Adrenal gland (tissue), 12 donors: Measurements from ENCODE around the gene RAC3. TPM values are rescaled to one million over a fixed set of nuclear protein-coding genes. Genes with fewer than 3 reads are reported as not detected.

ENCODE experiments used
- DNase-seq, 7 donors: peaks; one replicate each; pipeline ENCODE4 v3.0.0-alpha.2; 2019 to 2020
- H3K27ac ChIP-seq, 5 donors: fragments of 200-600 bp; sonication (generic) in 4 of 5; 1 replicate in 3 of 5; 2 replicates in 2 of 5; pipeline versions ENCODE4 v1.5.1 to v1.8.0; 2016 to 2020; ENCODE audit warnings: mild to moderate bottlenecking in 1 of 5
- H3K27me3 ChIP-seq: fragments of 200-600 bp; 2 replicates; pipeline ENCODE4 v1.8.0; 2021
- H3K36me3 ChIP-seq, 2 donors: fragments of 200-600 bp; replicated peaks in 1 of 2; 1 replicate in 1 of 2; 2 replicates in 1 of 2; pipeline versions ENCODE4 v1.5.1 to v1.8.0; 2018 to 2022
- H3K4me1 ChIP-seq, 2 donors: fragments of 200-600 bp; replicated peaks in 1 of 2; 1 replicate in 1 of 2; 2 replicates in 1 of 2; pipeline versions ENCODE4 v1.5.1 to v1.8.0; 2018 to 2021
- H3K4me3 ChIP-seq, 4 donors: fragments of 200-600 bp; sonication (generic) in 3 of 4; one replicate each; pipeline ENCODE4 v1.5.1; 2016 to 2018
- H3K9me3 ChIP-seq, 3 donors: fragments of 200-600 bp; sonication (generic) in 1 of 3; replicated peaks in 1 of 3; 1 replicate in 2 of 3; 2 replicates in 1 of 3; pipeline versions ENCODE4 v1.5.1 to v1.8.0; 2016 to 2021
- CTCF ChIP-seq, 6 experiments: fragments of 450-650 bp in 4 of 6; fragments of 200-600 bp in 2 of 6; sonication (generic) in 1 of 6; IDR thresholded peaks; 1 replicate in 5 of 6; 2 replicates in 1 of 6; pipeline versions ENCODE4 v1.5.1 to v1.8.0; 2016 to 2021; ENCODE audit warnings: antibody characterized with exemption in 6 of 6, mild to moderate bottlenecking in 2 of 6, moderate library complexity in 1 of 6
- POLR2A ChIP-seq, 2 donors: fragments of 450-650 bp; IDR thresholded peaks; one replicate each; pipeline ENCODE4 v1.6.1; 2017; ENCODE audit warnings: antibody characterized with exemption in 2 of 2, mild to moderate bottlenecking in 2 of 2, moderate library complexity in 1 of 2
- WGBS, 4 donors: extraction: QIAGEN DNeasy Blood & Tissue Kit in 2 of 4; methylation state at CpG; one replicate each; pipeline versions ENCODE4 v1.1.5 to v1.1.7; 2013 to 2017; 5-methylcytosine and 5-hydroxymethylcytosine counted together
- intact Hi-C, 2 donors: fragments of 100-400 bp; cut with DNase I; formaldehyde crosslinking; loops; one replicate each; pipeline versions ENCODE4 v1.14.1 to v1.15.0; 2022 to 2023
- polyA plus RNA-seq, 3 donors: library from polyadenylated mRNA; stranded (reverse); fragments of 200-250 nt in 2 of 3; fragments of 350-450 nt in 1 of 3; fragmentation: Illumina TruSeq in 1 of 3; extraction: RNeasy Lipid Tissue Mini Kit (QIAGEN cat#74804) in 1 of 3; gene quantifications; one replicate each; pipeline ENCODE4 v1.2.3, GENCODE V29; 2013 to 2014
- total RNA-seq, 9 donors: library from RNA; depleted of rRNA in 4 of 9; stranded (reverse); fragments of >200 nt in 4 of 9; fragments of 120-200 nt in 1 of 9; fragmentation: NEBNext Ultra II Directional in 1 of 9; extraction: Animal tissue kit (Norgen Biotek cat#: 25700) in 1 of 9; gene quantifications; one replicate each; pipeline versions ENCODE4 v1.1.0 to v1.2.4, GENCODE V29; 2013 to 2023
- donor health status: healthy with polysubstance abuse.
- donor health status: Bipolar disorder and iron deficiency.
- donor health status: DM: yes; HTN: yes; CAD: no.
- donor health status: DM: no; HTN: no; CAD: no.
- donor health status: DM: no; HTN: no; CAD: no.
- donor health status: DM: yes; HTN: yes; CAD: no.

Gene RAC3
- total and polyA plus RNA-seq, 12 donors = 1.6 to 13.5 (median 5.1) TPM

- Histone ChIP-seq H3K4me1 (no peaks in the 10 kb centered on the region), H3K27ac (no peak overlapping the region), H3K4me3 (no peak overlapping the region), H3K36me3 (peaks cover 0 to 80% of the 10 kb centered on the region in 2 donors), H3K27me3 (no peaks in the 10 kb centered on the region), H3K9me3 (no peaks in the 10 kb centered on the region)
- TF ChIP-seq CTCF (IDR thresholded peaks at IDR 0.05) (no peak), POLR2A (IDR thresholded peaks at IDR 0.05) (no peak)
- intact Hi-C loops = no loop called here
- WGBS, 4 donors = 86 to 90% methylated on average over 19 to 20 of the region's 20 CpGs; no CpG with 5 or more reads in 2 of the 4 donors
- no peak for DNase-seq
Observed at GRCh38 chr17:82081546-82081945, 50.1 kb downstream of the RAC3 start.

GRCh38 chr17:82081966-82082365 is 50.5 kb downstream of the RAC3 start:
- no peak for DNase-seq
- Histone ChIP-seq H3K4me1 (no peaks in the 10 kb centered on the region), H3K27ac (no peak overlapping the region), H3K4me3 (no peak overlapping the region), H3K27me3 (no peaks in the 10 kb centered on the region), H3K36me3 (peaks cover 0 to 84% of the 10 kb centered on the region in 2 donors), H3K9me3 (no peaks in the 10 kb centered on the region)
- 91 to 98% (median 93%) methylated on average over 19 to 22 of the region's 22 CpGs; no CpG with 5 or more reads in 1 of the 4 donors for WGBS, 4 donors
- intact Hi-C loops = no loop called here
- no peak for TF ChIP-seq POLR2A (IDR thresholded peaks at IDR 0.05)
- no peak for TF ChIP-seq CTCF (IDR thresholded peaks at IDR 0.05)

- peaks cover 0 to 89% of the 10 kb centered on the region in 2 donors for H3K36me3 ChIP-seq
- DNase-seq = no peak
- no peaks in the 10 kb centered on the region for H3K27me3 ChIP-seq
- no peak overlapping the region for H3K4me3 ChIP-seq
- 91 to 94% (median 94%) methylated on average over 3 to 19 of the region's 19 CpGs for WGBS, 4 donors
- no peaks in the 10 kb centered on the region for H3K9me3 ChIP-seq
- no peaks in the 10 kb centered on the region for H3K4me1 ChIP-seq
- no peak overlapping the region for H3K27ac ChIP-seq
- TF ChIP-seq CTCF (IDR thresholded peaks at IDR 0.05) (no peak), POLR2A (IDR thresholded peaks at IDR 0.05) (no peak)
- intact Hi-C loops = no loop called here
Observed at GRCh38 chr17:82082456-82082855, 51.0 kb downstream of the RAC3 start.

GRCh38 chr17:82083009-82083408 is 51.5 kb downstream of the RAC3 start:
- TF ChIP-seq CTCF (IDR thresholded peaks at IDR 0.05) (no peak), POLR2A (IDR thresholded peaks at IDR 0.05) (no peak)
- no peak overlapping the region for H3K4me3 ChIP-seq
- intact Hi-C loops = no loop called here
- WGBS, 4 donors = 88 to 98% (median 93%) methylated on average over 10 to 24 of the region's 24 CpGs
- peaks cover 0 to 94% of the 10 kb centered on the region in 2 donors for H3K36me3 ChIP-seq
- no peaks in the 10 kb centered on the region for H3K4me1 ChIP-seq
- no peaks in the 10 kb centered on the region for H3K27me3 ChIP-seq
- H3K27ac ChIP-seq = no peak overlapping the region
- no peaks in the 10 kb centered on the region for H3K9me3 ChIP-seq
- DNase-seq = no peak

Other genes with a start within 250 kb of the RAC3 start
- gene GCGR, start 227.5 kb upstream of the RAC3 start, total RNA-seq = 1 to 10 TPM in 3 of 9 donors, under 1 TPM in 3, not detected in 3; 0.11 to 2.9 (median 1.2) TPM
- 10 to 100 TPM in 1 of 3 donors, 1 to 10 TPM in 1, under 1 TPM in 1; 0.29 to 48.7 (median 4.1) TPM for gene GCGR, start 227.5 kb upstream of the RAC3 start, polyA plus RNA-seq
- 100 to 1,000 TPM in 2 of 9 donors, 10 to 100 TPM in 7; 63.5 to 115 (median 82.5) TPM for gene MCRIP1, start 198.4 kb upstream of the RAC3 start, total RNA-seq
- gene MCRIP1, start 198.4 kb upstream of the RAC3 start, polyA plus RNA-seq = 100 to 1,000 TPM in 2 of 3 donors, 1 to 10 TPM in 1; 5.0 to 248 (median 144) TPM
- gene PPP1R27, start 196.6 kb upstream of the RAC3 start, total RNA-seq = under 1 TPM in 3 of 9 donors, not detected in 6; 0.11 to 0.92 (median 0.46) TPM
- gene PPP1R27, start 196.6 kb upstream of the RAC3 start, polyA plus RNA-seq = 1 to 10 TPM in 2 of 3 donors, under 1 TPM in 1; 0.22 to 3.1 (median 2.6) TPM
- gene P4HB, start 171.1 kb upstream of the RAC3 start, total RNA-seq = 1,000 to 10,000 TPM in 5 of 9 donors, 100 to 1,000 TPM in 4; 583 to 2,018 (median 1,095) TPM
- 1,000 to 10,000 TPM in 1 of 3 donors, 100 to 1,000 TPM in 2; 546 to 2,717 (median 747) TPM for gene P4HB, start 171.1 kb upstream of the RAC3 start, polyA plus RNA-seq
- gene ARHGDIA, start 160.3 kb upstream of the RAC3 start, total RNA-seq = 100 to 1,000 TPM; 123 to 491 (median 203) TPM
- gene ARHGDIA, start 160.3 kb upstream of the RAC3 start, polyA plus RNA-seq = 100 to 1,000 TPM; 180 to 324 (median 250) TPM
- 10 to 100 TPM; 15.2 to 69.3 (median 45.1) TPM for gene ALYREF, start 140.1 kb upstream of the RAC3 start, total RNA-seq
- gene ALYREF, start 140.1 kb upstream of the RAC3 start, polyA plus RNA-seq = 10 to 100 TPM; 13.0 to 28.2 (median 15.2) TPM
- 100 to 1,000 TPM; 102 to 226 (median 134) TPM for gene ANAPC11, start 140.0 kb upstream of the RAC3 start, total RNA-seq
- 100 to 1,000 TPM in 2 of 3 donors, 10 to 100 TPM in 1; 21.2 to 242 (median 112) TPM for gene ANAPC11, start 140.0 kb upstream of the RAC3 start, polyA plus RNA-seq
- 1 to 10 TPM in 1 of 9 donors, under 1 TPM in 4, not detected in 4; 0.18 to 2.5 (median 0.42) TPM for gene NPB, start 129.4 kb upstream of the RAC3 start, total RNA-seq
- gene NPB, start 129.4 kb upstream of the RAC3 start, polyA plus RNA-seq = under 1 TPM; 0.07 to 0.57 (median 0.24) TPM
- gene PCYT2, start 120.3 kb upstream of the RAC3 start, total RNA-seq = 10 to 100 TPM; 19.8 to 31.6 (median 29.0) TPM
- 10 to 100 TPM; 32.5 to 41.2 (median 37.5) TPM for gene PCYT2, start 120.3 kb upstream of the RAC3 start, polyA plus RNA-seq
- gene SIRT7, start 113.5 kb upstream of the RAC3 start, total RNA-seq = 10 to 100 TPM; 10.4 to 25.2 (median 14.6) TPM
- gene SIRT7, start 113.5 kb upstream of the RAC3 start, polyA plus RNA-seq = 10 to 100 TPM in 2 of 3 donors, 1 to 10 TPM in 1; 4.2 to 49.8 (median 33.3) TPM
- 10 to 100 TPM; 10.5 to 44.5 (median 25.0) TPM for gene MAFG, start 103.9 kb upstream of the RAC3 start, total RNA-seq
- 10 to 100 TPM in 1 of 3 donors, 1 to 10 TPM in 2; 7.7 to 13.0 (median 8.9) TPM for gene MAFG, start 103.9 kb upstream of the RAC3 start, polyA plus RNA-seq
- 10 to 100 TPM in 1 of 9 donors, 1 to 10 TPM in 7, under 1 TPM in 1; 0.79 to 10.2 (median 5.1) TPM for gene PYCR1, start 94.4 kb upstream of the RAC3 start, total RNA-seq
- 1 to 10 TPM; 1.8 to 5.4 (median 2.0) TPM for gene PYCR1, start 94.4 kb upstream of the RAC3 start, polyA plus RNA-seq
- gene MYADML2, start 84.4 kb upstream of the RAC3 start, total RNA-seq = not detected
- not detected for gene MYADML2, start 84.4 kb upstream of the RAC3 start, polyA plus RNA-seq
- gene NOTUM, start 70.5 kb upstream of the RAC3 start, total RNA-seq = 1 to 10 TPM in 3 of 9 donors, under 1 TPM in 4, not detected in 2; 0.11 to 9.7 (median 0.95) TPM
- gene NOTUM, start 70.5 kb upstream of the RAC3 start, polyA plus RNA-seq = under 1 TPM in 2 of 3 donors, not detected in 1; 0.07 to 0.40 TPM
- 10 to 100 TPM; 19.9 to 45.9 (median 27.5) TPM for gene ASPSCR1, start 54.0 kb upstream of the RAC3 start, total RNA-seq
- 100 to 1,000 TPM in 1 of 3 donors, 10 to 100 TPM in 2; 10.2 to 177 (median 96.5) TPM for gene ASPSCR1, start 54.0 kb upstream of the RAC3 start, polyA plus RNA-seq
- gene CENPX, start 8.8 kb upstream of the RAC3 start, total RNA-seq = 10 to 100 TPM; 24.3 to 75.9 (median 47.0) TPM
- 10 to 100 TPM; 11.2 to 70.9 (median 58.3) TPM for gene CENPX, start 8.8 kb upstream of the RAC3 start, polyA plus RNA-seq
- gene LRRC45, start 8.4 kb upstream of the RAC3 start, total RNA-seq = 10 to 100 TPM in 6 of 9 donors, 1 to 10 TPM in 3; 3.0 to 24.2 (median 11.0) TPM
- gene LRRC45, start 8.4 kb upstream of the RAC3 start, polyA plus RNA-seq = 10 to 100 TPM in 2 of 3 donors, 1 to 10 TPM in 1; 1.2 to 24.5 (median 15.4) TPM
- 100 to 1,000 TPM in 6 of 9 donors, 10 to 100 TPM in 3; 66.9 to 183 (median 107) TPM for gene DCXR, start 6.0 kb downstream of the RAC3 start, total RNA-seq
- 100 to 1,000 TPM in 1 of 3 donors, 10 to 100 TPM in 2; 67.7 to 163 (median 96.0) TPM for gene DCXR, start 6.0 kb downstream of the RAC3 start, polyA plus RNA-seq
- gene RFNG, start 20.1 kb downstream of the RAC3 start, total RNA-seq = 10 to 100 TPM; 21.2 to 69.5 (median 47.3) TPM
- gene RFNG, start 20.1 kb downstream of the RAC3 start, polyA plus RNA-seq = 10 to 100 TPM; 21.2 to 78.0 (median 74.0) TPM
- gene GPS1, start 20.2 kb downstream of the RAC3 start, total RNA-seq = 100 to 1,000 TPM in 7 of 9 donors, 10 to 100 TPM in 2; 77.4 to 130 (median 112) TPM
- 100 to 1,000 TPM in 2 of 3 donors, 10 to 100 TPM in 1; 37.4 to 305 (median 246) TPM for gene GPS1, start 20.2 kb downstream of the RAC3 start, polyA plus RNA-seq
- 100 to 1,000 TPM in 1 of 9 donors, 10 to 100 TPM in 8; 62.0 to 109 (median 74.5) TPM for gene DUS1L, start 34.1 kb downstream of the RAC3 start, total RNA-seq
- 100 to 1,000 TPM in 2 of 3 donors, 10 to 100 TPM in 1; 38.5 to 397 (median 291) TPM for gene DUS1L, start 34.1 kb downstream of the RAC3 start, polyA plus RNA-seq
- 100 to 1,000 TPM in 3 of 9 donors, 10 to 100 TPM in 6; 46.1 to 276 (median 81.8) TPM for gene FASN, start 66.6 kb downstream of the RAC3 start, total RNA-seq
- gene FASN, start 66.6 kb downstream of the RAC3 start, polyA plus RNA-seq = 100 to 1,000 TPM in 1 of 3 donors, 10 to 100 TPM in 2; 18.9 to 273 (median 59.0) TPM
- 10 to 100 TPM; 12.2 to 51.3 (median 25.1) TPM for gene CCDC57, start 181.2 kb downstream of the RAC3 start, total RNA-seq
- 100 to 1,000 TPM in 2 of 3 donors, 1 to 10 TPM in 1; 7.1 to 275 (median 129) TPM for gene CCDC57, start 181.2 kb downstream of the RAC3 start, polyA plus RNA-seq
- 10 to 100 TPM in 8 of 9 donors, 1 to 10 TPM in 1; 5.3 to 58.6 (median 36.7) TPM for gene SLC16A3, start 197.4 kb downstream of the RAC3 start, total RNA-seq
- gene SLC16A3, start 197.4 kb downstream of the RAC3 start, polyA plus RNA-seq = 10 to 100 TPM in 2 of 3 donors, 1 to 10 TPM in 1; 2.7 to 14.4 (median 10.5) TPM
- 100 to 1,000 TPM in 4 of 9 donors, 10 to 100 TPM in 5; 23.7 to 185 (median 70.0) TPM for gene CSNK1D, start 242.0 kb downstream of the RAC3 start, total RNA-seq
- gene CSNK1D, start 242.0 kb downstream of the RAC3 start, polyA plus RNA-seq = 100 to 1,000 TPM; 126 to 171 (median 153) TPM